Stomach (tissue), 4 donors: ENCODE results near the gene CYTL1.

Source experiments
- POLR2A ChIP-seq, 4 donors: fragments of 450-650 bp; IDR thresholded peaks; one replicate each; pipeline ENCODE4 v1.6.1; 2016; ENCODE audit warnings: antibody characterized with exemption in 4 of 4, control low read depth in 2 of 4, mild to moderate bottlenecking in 1 of 4, moderate library complexity in 1 of 4
- TF ChIP-seq, protein P1 (sequence below), 7 experiments: fragments of 450-650 bp in 4 of 7; fragments of 200-600 bp in 3 of 7; sonication (generic) in 3 of 7; IDR thresholded peaks; one replicate each; pipeline ENCODE4 v1.5.1; 2016 to 2019; ENCODE audit warnings: antibody characterized with exemption in 7 of 7, control low read depth in 2 of 7, mild to moderate bottlenecking in 1 of 7

GRCh38 chr4:5010984-5011383, 8.3 kb downstream of the CYTL1 start:
- TF ChIP-seq, protein P1, sequence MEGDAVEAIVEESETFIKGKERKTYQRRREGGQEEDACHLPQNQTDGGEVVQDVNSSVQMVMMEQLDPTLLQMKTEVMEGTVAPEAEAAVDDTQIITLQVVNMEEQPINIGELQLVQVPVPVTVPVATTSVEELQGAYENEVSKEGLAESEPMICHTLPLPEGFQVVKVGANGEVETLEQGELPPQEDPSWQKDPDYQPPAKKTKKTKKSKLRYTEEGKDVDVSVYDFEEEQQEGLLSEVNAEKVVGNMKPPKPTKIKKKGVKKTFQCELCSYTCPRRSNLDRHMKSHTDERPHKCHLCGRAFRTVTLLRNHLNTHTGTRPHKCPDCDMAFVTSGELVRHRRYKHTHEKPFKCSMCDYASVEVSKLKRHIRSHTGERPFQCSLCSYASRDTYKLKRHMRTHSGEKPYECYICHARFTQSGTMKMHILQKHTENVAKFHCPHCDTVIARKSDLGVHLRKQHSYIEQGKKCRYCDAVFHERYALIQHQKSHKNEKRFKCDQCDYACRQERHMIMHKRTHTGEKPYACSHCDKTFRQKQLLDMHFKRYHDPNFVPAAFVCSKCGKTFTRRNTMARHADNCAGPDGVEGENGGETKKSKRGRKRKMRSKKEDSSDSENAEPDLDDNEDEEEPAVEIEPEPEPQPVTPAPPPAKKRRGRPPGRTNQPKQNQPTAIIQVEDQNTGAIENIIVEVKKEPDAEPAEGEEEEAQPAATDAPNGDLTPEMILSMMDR (IDR thresholded peaks at IDR 0.05), result no peak
- no peak for TF ChIP-seq POLR2A (IDR thresholded peaks at IDR 0.05)
